ENCODE measurements around the gene CENPN. TPM values are rescaled to one million over a fixed set of nuclear protein-coding genes. Genes with fewer than 3 reads are reported as not detected.

The CENPN gene
- total RNA-seq, 1 donor from 2014 or later: 63.3 TPM

DNA sequence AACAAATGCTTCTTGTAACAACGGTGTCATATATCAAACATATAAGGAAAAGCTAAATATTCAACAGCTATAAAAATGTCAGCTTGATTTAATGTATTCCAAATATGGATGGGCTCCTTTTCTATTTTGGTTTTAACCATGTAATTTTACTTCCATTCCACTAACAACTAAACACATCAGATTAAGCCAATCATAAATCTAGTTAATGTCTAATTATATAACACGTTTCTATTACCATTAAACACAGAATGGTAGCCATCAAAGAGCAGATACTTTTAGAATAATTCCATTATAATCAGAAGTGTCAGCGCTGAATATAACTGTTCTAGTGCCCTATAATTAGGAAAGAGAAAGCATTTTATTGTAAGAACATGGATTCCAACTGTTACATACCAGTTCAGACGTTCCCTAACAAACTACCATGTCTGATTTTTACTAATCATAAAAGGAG is 10.3 kb upstream of the CENPN start:
- peaks cover 50% of the 10 kb centered on the region for H3K36me3 Mint-ChIP-seq (ENCODE audit: low read depth)
- intact Hi-C loops (cut with micrococcal nuclease): loop anchor here (5.0 to 10.0 kb wide), 2 partner anchors 52 to 339 kb away; no protein-coding TSS in a partner anchor
- H3K27me3 Mint-ChIP-seq: no peaks in the 10 kb centered on the region

DNA sequence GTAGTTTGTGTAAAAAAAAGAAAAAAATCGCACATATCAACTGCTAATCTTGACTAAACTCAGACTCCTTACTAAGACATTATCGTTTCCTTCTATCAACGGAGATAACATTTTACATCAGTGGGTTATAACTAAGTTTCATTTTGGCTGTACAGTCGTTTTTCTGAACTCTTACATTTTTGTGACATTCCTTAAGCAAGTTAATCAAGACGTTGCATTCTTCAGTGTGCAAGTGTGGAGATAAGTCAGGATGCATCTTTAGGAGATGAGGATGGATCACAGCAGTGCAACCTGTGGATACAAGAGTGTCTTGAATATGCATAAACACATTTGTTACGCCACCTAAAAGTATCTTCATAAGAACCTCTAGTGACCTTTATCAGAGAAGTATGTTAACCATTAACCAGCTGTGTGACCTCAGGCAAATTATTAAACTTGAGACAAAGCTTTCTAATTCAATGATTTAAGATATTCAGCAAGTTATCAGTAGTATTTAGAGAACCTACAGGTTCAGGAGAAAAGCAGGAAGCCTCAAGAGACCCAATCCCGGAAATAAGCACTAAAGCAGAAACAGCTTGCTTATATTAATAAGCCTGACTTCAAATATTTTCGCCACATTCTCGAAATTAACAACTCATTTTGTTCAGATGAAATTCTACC is 9.7 kb upstream of the CENPN start:
- H3K4me3 Mint-ChIP-seq: peak overlapping the region; percentile 88
- H3K27ac Mint-ChIP-seq: peak overlapping the region; percentile 89
- H3K36me3 Mint-ChIP-seq (ENCODE audit: low read depth): peaks cover 52% of the 10 kb centered on the region
- peaks cover 48% of the 10 kb centered on the region for H3K4me1 Mint-ChIP-seq
- DNase-seq: peak; percentile 67
- no peaks in the 10 kb centered on the region for H3K27me3 Mint-ChIP-seq
- H3K9me3 Mint-ChIP-seq: peaks cover 9% of the 10 kb centered on the region
- intact Hi-C loops (cut with micrococcal nuclease): loop anchor here (5.0 to 10.0 kb wide), 2 partner anchors 52 to 340 kb away; no protein-coding TSS in a partner anchor

More for the DNA sequence above, 10.3 kb upstream of the CENPN start:
- Mint-ChIP-seq H3K27ac (peak overlapping the region; percentile 89), H3K9me3 (peaks cover 9% of the 10 kb centered on the region), H3K4me1 (peaks cover 46% of the 10 kb centered on the region), H3K4me3 (peak overlapping the region; percentile 88)
- no peak for DNase-seq

DNA sequence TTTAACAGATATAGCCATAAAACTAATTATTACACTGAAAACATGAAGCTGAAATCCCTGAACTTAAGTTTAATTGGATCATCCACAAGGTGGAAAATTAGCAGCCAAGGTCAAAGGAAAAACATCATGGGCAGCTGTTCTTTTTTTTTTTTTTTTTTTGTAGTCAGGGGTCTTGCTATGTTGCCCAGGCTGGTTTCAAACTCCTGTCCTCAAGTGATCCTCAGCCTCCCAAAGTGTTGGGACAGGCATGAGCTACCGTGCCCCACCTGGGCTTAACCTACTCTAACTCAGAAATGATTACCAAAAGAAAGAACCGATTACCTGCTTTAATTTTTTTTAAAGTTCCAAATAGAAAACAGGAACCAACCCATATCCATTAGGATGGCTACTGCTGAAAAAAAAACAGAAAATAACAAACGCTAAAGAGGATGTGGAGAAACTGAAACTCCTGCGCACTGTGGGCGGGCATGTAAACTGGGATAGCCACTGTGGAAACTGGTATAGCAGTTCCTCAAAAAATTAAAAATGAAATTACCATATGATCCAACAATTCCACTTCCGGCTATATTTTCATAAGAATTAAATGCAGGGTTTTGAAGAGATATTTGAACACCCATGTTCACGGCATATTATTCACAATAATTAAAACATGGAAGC is 8.9 kb upstream of the CENPN start:
- peaks cover 51% of the 10 kb centered on the region for H3K36me3 Mint-ChIP-seq (ENCODE audit: low read depth)
- intact Hi-C loops (cut with micrococcal nuclease): loop anchor here (5.0 to 10.0 kb wide), 2 partner anchors 53 to 341 kb away; no protein-coding TSS in a partner anchor
- no peak for DNase-seq
- peak overlapping the region; percentile 22 for H3K27ac Mint-ChIP-seq
- no peaks in the 10 kb centered on the region for H3K27me3 Mint-ChIP-seq
- peaks cover 9% of the 10 kb centered on the region for H3K9me3 Mint-ChIP-seq
- peak overlapping the region; percentile 34 for H3K4me3 Mint-ChIP-seq
- peaks cover 49% of the 10 kb centered on the region for H3K4me1 Mint-ChIP-seq

DNA sequence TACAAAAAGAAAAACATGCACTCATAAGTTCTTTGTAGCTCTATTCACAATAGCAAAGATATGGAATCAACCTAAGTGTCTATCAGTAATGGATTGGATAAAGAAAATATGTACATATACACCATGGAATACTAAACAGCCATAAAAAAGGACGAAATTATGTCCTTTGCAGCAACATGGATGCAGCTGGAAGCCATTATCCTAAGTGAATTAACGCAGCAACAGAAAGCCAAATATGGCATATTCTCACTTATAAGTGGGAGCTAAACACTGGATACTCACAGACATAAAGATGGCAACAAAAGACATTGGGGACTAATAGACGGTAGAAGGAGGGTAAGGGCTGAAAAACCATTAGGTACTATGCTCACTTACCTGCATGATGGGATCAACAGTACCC is 6.1 kb upstream of the CENPN start:
- H3K27ac Mint-ChIP-seq: no peak overlapping the region
- peaks cover 36% of the 10 kb centered on the region for H3K36me3 Mint-ChIP-seq (ENCODE audit: low read depth)
- intact Hi-C loops (cut with micrococcal nuclease): loop anchor here (5.0 to 10.0 kb wide), 4 partner anchors 314 to 1726 kb away; partner anchors contain the start of gene GAN
- H3K4me1 Mint-ChIP-seq: peaks cover 61% of the 10 kb centered on the region
- H3K27me3 Mint-ChIP-seq: no peaks in the 10 kb centered on the region
- no peak overlapping the region for H3K4me3 Mint-ChIP-seq
- H3K9me3 Mint-ChIP-seq: peaks cover 9% of the 10 kb centered on the region
- DNase-seq: no peak

- peaks cover 37% of the 10 kb centered on the region for H3K36me3 Mint-ChIP-seq (ENCODE audit: low read depth)
- H3K27me3 Mint-ChIP-seq: no peaks in the 10 kb centered on the region
- no peak overlapping the region for H3K27ac Mint-ChIP-seq
Observed at GRCh38 chr16:81001330-81001729, 5.7 kb upstream of the CENPN start.

DNA sequence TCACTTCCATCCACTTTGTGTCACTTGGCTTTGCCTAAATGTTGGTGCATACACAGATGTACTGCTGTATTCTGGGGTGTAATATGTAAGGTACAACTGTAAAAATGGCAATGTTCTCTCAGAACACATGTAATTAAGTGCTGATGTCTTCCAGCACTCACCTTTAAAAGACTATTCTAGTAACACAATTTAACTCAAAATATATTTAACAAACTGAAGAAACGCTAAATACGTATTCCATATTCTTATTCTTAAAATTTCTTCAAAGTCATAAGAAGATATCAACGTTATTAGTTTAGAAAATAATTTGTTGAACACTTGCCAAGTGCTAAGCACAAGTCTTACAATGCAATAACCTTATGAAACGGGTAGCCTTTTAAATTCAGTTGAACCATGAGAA is 4.0 kb upstream of the CENPN start:
- Mint-ChIP-seq H3K27me3 (no peaks in the 10 kb centered on the region), H3K36me3 (ENCODE audit: low read depth) (peaks cover 35% of the 10 kb centered on the region), H3K27ac (peak overlapping the region; percentile 98), H3K4me3 (peak overlapping the region; percentile 78), H3K9me3 (peaks cover 9% of the 10 kb centered on the region), H3K4me1 (peaks cover 57% of the 10 kb centered on the region)
- intact Hi-C loops (cut with micrococcal nuclease): loop anchor here (5.0 to 10.0 kb wide), 4 partner anchors 312 to 1728 kb away; partner anchors contain the start of gene GAN
- DNase-seq: no peak

More at GRCh38 chr16:81001330-81001729, 5.7 kb upstream of the CENPN start:
- Mint-ChIP-seq H3K4me1 (peaks cover 65% of the 10 kb centered on the region), H3K9me3 (peaks cover 9% of the 10 kb centered on the region), H3K4me3 (no peak overlapping the region)
- intact Hi-C loops (cut with micrococcal nuclease): loop anchor here (5.0 to 10.0 kb wide), 4 partner anchors 313 to 1727 kb away; partner anchors contain the start of gene GAN
- no peak for DNase-seq

- Mint-ChIP-seq H3K4me1 (peaks cover 57% of the 10 kb centered on the region), H3K27ac (peak overlapping the region; percentile 98), H3K4me3 (peak overlapping the region; percentile 78), H3K36me3 (ENCODE audit: low read depth) (peaks cover 38% of the 10 kb centered on the region), H3K9me3 (peaks cover 7% of the 10 kb centered on the region), H3K27me3 (no peaks in the 10 kb centered on the region)
- DNase-seq: peak; percentile 72
- intact Hi-C loops (cut with micrococcal nuclease): loop anchor here (5.0 to 10.0 kb wide), 4 partner anchors 311 to 1729 kb away; partner anchors contain the start of gene GAN
Observed at GRCh38 chr16:81003610-81004460, 3.2 kb upstream of the CENPN start.

GRCh38 chr16:81004646-81005353 is 2.2 kb upstream of the CENPN start:
- H3K9me3 Mint-ChIP-seq: no peaks in the 10 kb centered on the region
- intact Hi-C loops (cut with micrococcal nuclease): loop anchor here (5.0 to 10.0 kb wide), 4 partner anchors 310 to 1730 kb away; partner anchors contain the start of gene GAN

GRCh38 chr16:81005610-81006161 is 1.3 kb upstream of the CENPN start:
- intact Hi-C loops (cut with micrococcal nuclease): loop anchor here (2.0 to 10.0 kb wide), 6 partner anchors 199 to 1731 kb away; partner anchors contain the start of gene GAN
- DNase-seq: peak; percentile 64
- peak overlapping the region; percentile 98 for H3K4me3 Mint-ChIP-seq

More at GRCh38 chr16:81004646-81005353, 2.2 kb upstream of the CENPN start:
- Mint-ChIP-seq H3K4me3 (peak overlapping the region; percentile 78), H3K27me3 (no peaks in the 10 kb centered on the region), H3K36me3 (ENCODE audit: low read depth) (peaks cover 32% of the 10 kb centered on the region), H3K4me1 (peaks cover 50% of the 10 kb centered on the region), H3K27ac (peak overlapping the region; percentile 98)
- peak; percentile 85 for DNase-seq

GRCh38 chr16:81006211-81006812 is 702 bp upstream of the CENPN start:
- Mint-ChIP-seq H3K9me3 (no peaks in the 10 kb centered on the region), H3K36me3 (ENCODE audit: low read depth) (peaks cover 29% of the 10 kb centered on the region), H3K4me1 (peaks cover 57% of the 10 kb centered on the region), H3K4me3 (peak overlapping the region; percentile 98), H3K27me3 (no peaks in the 10 kb centered on the region), H3K27ac (peak overlapping the region; percentile 100)
- DNase-seq: peak; percentile 94
- intact Hi-C loops (cut with micrococcal nuclease): loop anchor here (2.0 to 10.0 kb wide), 6 partner anchors 200 to 1732 kb away; partner anchors contain the start of gene GAN

More at GRCh38 chr16:81005610-81006161, 1.3 kb upstream of the CENPN start:
- Mint-ChIP-seq H3K27ac (peak overlapping the region; percentile 100), H3K27me3 (no peaks in the 10 kb centered on the region), H3K4me1 (peaks cover 51% of the 10 kb centered on the region), H3K9me3 (no peaks in the 10 kb centered on the region), H3K36me3 (ENCODE audit: low read depth) (peaks cover 27% of the 10 kb centered on the region)

DNA sequence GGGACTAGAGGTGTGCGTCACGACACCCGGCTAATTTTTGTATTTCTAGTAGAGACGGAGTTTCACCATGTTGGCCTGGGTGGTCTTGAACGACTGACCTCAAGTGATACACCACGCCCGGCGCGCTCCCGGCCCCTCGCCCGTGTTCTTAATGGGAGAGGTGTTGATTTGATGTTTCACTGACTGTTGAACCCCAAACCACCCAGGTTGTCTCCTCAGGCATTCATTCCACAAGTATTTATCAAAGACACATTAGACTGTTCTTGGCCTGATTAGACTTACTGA is 1.4 kb downstream of the CENPN start:
- peak overlapping the region; percentile 98 for H3K4me3 Mint-ChIP-seq
- H3K36me3 Mint-ChIP-seq (ENCODE audit: low read depth): peaks cover 32% of the 10 kb centered on the region
- peaks cover 47% of the 10 kb centered on the region for H3K4me1 Mint-ChIP-seq

DNA sequence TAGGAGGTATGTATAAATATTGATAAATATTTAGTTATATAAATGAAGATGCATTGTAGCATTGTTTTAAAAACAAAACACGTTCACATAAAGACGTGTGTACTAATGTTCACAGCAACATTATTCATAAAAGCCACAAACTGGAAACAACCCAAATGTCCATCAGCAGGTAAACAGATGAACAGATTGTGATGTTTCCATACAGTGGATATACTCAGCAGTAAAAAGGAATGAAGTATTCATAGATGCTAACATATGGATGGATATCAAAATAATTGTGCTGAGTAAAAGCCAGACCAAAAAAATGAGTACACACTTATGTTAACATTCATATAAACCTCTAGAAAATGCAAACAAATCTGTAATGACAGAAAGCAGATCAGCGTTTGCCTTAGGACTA is 6.0 kb downstream of the CENPN start:
- intact Hi-C loops (cut with micrococcal nuclease): no loop called here
- Mint-ChIP-seq H3K9me3 (no peaks in the 10 kb centered on the region), H3K36me3 (ENCODE audit: low read depth) (peaks cover 58% of the 10 kb centered on the region), H3K27ac (no peak overlapping the region), H3K4me1 (peaks cover 22% of the 10 kb centered on the region), H3K4me3 (no peak overlapping the region), H3K27me3 (no peaks in the 10 kb centered on the region)
- DNase-seq: no peak

More for the DNA sequence above, 1.4 kb downstream of the CENPN start:
- H3K27ac Mint-ChIP-seq: peak overlapping the region; percentile 100
- no peaks in the 10 kb centered on the region for H3K27me3 Mint-ChIP-seq
- no peak for DNase-seq
- intact Hi-C loops (cut with micrococcal nuclease): loop anchor here (10.0 kb wide), 3 partner anchors 306 to 1734 kb away; partner anchors contain the start of gene GAN
- no peaks in the 10 kb centered on the region for H3K9me3 Mint-ChIP-seq
